Forelimb muscle (tissue), 1 donor: ENCODE data around the gene RASD1. TPM values are rescaled to one million over a fixed set of nuclear protein-coding genes. Genes with fewer than 3 reads are reported as not detected.

Source experiments
- polyA plus RNA-seq: library from polyadenylated mRNA; unstranded; fragments of 120-200 nt; gene quantifications from one replicate; pipeline ENCODE4 v1.2.1, GENCODE V29; 2013; ENCODE audit not compliant: insufficient read length

RASD1 gene
- polyA plus RNA-seq, 1 donor, result 6.0 TPM

Other genes with a start within 250 kb of the RASD1 start
- 76.9 TPM for gene COPS3, start 215.1 kb downstream of the RASD1 start, polyA plus RNA-seq
- 7.5 TPM for gene NT5M, start 193.0 kb downstream of the RASD1 start, polyA plus RNA-seq
- 15.9 TPM for gene MED9, start 19.4 kb downstream of the RASD1 start, polyA plus RNA-seq
- 24.2 TPM for gene PEMT, start 95.3 kb upstream of the RASD1 start, polyA plus RNA-seq
- 17.8 TPM for gene RAI1, start 185.1 kb upstream of the RASD1 start, polyA plus RNA-seq